LNCAP (cell line): ENCODE measurements around the gene F10.

Source experiments
- TF ChIP-seq, protein P1 (sequence below): fragments of 450-650 bp; IDR thresholded peaks from 2 replicates; pipeline ENCODE4 v1.5.1; 2017; ENCODE audit warnings: mild to moderate bottlenecking

F10 gene

DNA sequence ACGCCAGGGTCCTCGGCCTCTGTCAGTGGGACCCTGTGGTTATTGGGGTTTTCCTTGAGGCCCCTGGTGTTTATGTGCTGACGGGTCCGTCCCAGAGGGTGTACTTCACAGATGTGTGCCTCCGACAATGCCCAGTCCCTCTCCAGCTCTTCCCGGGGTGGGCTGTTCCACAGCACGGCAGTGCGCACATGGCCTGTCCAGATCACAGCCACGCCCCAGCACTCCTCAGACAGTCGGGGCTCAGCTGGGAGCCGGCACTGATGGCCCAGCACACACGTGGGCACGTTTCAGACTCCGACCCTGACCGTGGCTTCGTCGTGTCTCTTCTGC, 33.9 kb upstream of the F10 start:
- TF ChIP-seq, protein P1, sequence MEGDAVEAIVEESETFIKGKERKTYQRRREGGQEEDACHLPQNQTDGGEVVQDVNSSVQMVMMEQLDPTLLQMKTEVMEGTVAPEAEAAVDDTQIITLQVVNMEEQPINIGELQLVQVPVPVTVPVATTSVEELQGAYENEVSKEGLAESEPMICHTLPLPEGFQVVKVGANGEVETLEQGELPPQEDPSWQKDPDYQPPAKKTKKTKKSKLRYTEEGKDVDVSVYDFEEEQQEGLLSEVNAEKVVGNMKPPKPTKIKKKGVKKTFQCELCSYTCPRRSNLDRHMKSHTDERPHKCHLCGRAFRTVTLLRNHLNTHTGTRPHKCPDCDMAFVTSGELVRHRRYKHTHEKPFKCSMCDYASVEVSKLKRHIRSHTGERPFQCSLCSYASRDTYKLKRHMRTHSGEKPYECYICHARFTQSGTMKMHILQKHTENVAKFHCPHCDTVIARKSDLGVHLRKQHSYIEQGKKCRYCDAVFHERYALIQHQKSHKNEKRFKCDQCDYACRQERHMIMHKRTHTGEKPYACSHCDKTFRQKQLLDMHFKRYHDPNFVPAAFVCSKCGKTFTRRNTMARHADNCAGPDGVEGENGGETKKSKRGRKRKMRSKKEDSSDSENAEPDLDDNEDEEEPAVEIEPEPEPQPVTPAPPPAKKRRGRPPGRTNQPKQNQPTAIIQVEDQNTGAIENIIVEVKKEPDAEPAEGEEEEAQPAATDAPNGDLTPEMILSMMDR: no peak

GRCh38 chr13:113089693-113090414, 32.7 kb upstream of the F10 start:
- TF ChIP-seq, protein P1: no peak

- TF ChIP-seq, protein P1: no peak
These were observed 32.2 kb upstream of the F10 start for GRCh38 chr13:113090415-113090770.

GRCh38 chr13:113090806-113091205, 31.8 kb upstream of the F10 start:
- TF ChIP-seq, protein P1: no peak

GRCh38 chr13:113091211-113091771, 31.3 kb upstream of the F10 start:
- TF ChIP-seq, protein P1: no peak

- TF ChIP-seq, protein P1: no peak
These were observed 30.5 kb upstream of the F10 start for GRCh38 chr13:113091891-113092775.

- TF ChIP-seq, protein P1: no peak
These were observed 29.6 kb upstream of the F10 start for GRCh38 chr13:113092776-113093579.
